Mesendoderm (in vitro differentiated cells): ENCODE data around the gene KYNU.
"Not testable (repeated sequence)": the region's sequence is repeated elsewhere in the genome, so short reads cannot be mapped to it uniquely, and the experiment has no call there.

ENCODE experiments used
- DNase-seq: peaks from one replicate; pipeline ENCODE4 v3.0.0; 2013
- H2AK5ac ChIP-seq: 2 replicates; pipeline ENCODE4 v1.6.1; 2013; ENCODE audit warnings: low read length, inconsistent platforms
- H2BK120ac ChIP-seq: 2 replicates; pipeline ENCODE4 v1.6.1; 2013; ENCODE audit warnings: low read depth, mild to moderate bottlenecking, low read length, moderate library complexity, mixed read lengths
- H2BK15ac ChIP-seq: replicated peaks from 2 replicates; pipeline ENCODE4 v1.6.1; 2013; ENCODE audit warnings: low read depth, mild to moderate bottlenecking, moderate library complexity
- H2BK5ac ChIP-seq: 2 replicates; pipeline ENCODE4 v1.6.1; 2013; ENCODE audit warnings: low read length, inconsistent platforms
- H3K18ac ChIP-seq: 2 replicates; pipeline ENCODE4 v1.6.1; 2013; ENCODE audit warnings: mild to moderate bottlenecking, low read length, mixed read lengths
- H3K23ac ChIP-seq: one replicate; pipeline ENCODE4 v1.6.1; 2013; ENCODE audit warnings: low read length
- H3K27ac ChIP-seq: 2 replicates; pipeline ENCODE4 v1.5.1; 2013; ENCODE audit warnings: low read depth, mild to moderate bottlenecking, inconsistent platforms, low read length, moderate library complexity
- H3K27me3 ChIP-seq: 2 replicates; pipeline ENCODE4 v1.6.1; 2013; ENCODE audit warnings: low read length, control low read depth, mild to moderate bottlenecking, inconsistent platforms; ENCODE audit not compliant: insufficient read depth, poor library complexity
- H3K36me3 ChIP-seq: 2 replicates; pipeline ENCODE4 v1.6.1; 2013; ENCODE audit warnings: low read length, inconsistent platforms; ENCODE audit not compliant: control insufficient read depth, insufficient read depth
- H3K4ac ChIP-seq: one replicate; pipeline ENCODE4 v1.6.1; 2013; ENCODE audit warnings: low read depth, mild to moderate bottlenecking, low read length, moderate library complexity
- H3K4me1 ChIP-seq: 2 replicates; pipeline ENCODE4 v1.6.1; 2013; ENCODE audit warnings: low read depth, low read length, inconsistent platforms; ENCODE audit not compliant: control insufficient read depth
- H3K4me2 ChIP-seq: 2 replicates; pipeline ENCODE4 v1.6.1; 2013; ENCODE audit warnings: low read length
- H3K4me3 ChIP-seq: 2 replicates; pipeline ENCODE4 v1.5.1; 2013; ENCODE audit warnings: mild to moderate bottlenecking, low read length
- H3K56ac ChIP-seq: one replicate; pipeline ENCODE4 v1.6.1; 2013; ENCODE audit warnings: low read length
- H3K79me1 ChIP-seq: 2 replicates; pipeline ENCODE4 v1.6.1; 2013; ENCODE audit warnings: low read length, inconsistent platforms
- H3K79me2 ChIP-seq: 2 replicates; pipeline ENCODE4 v1.6.1; 2013; ENCODE audit warnings: mild to moderate bottlenecking, low read length; ENCODE audit not compliant: control insufficient read depth, insufficient read depth
- H3K9ac ChIP-seq: 2 replicates; pipeline ENCODE4 v1.6.1; 2013; ENCODE audit warnings: low read length, inconsistent platforms
- H4K5ac ChIP-seq: one replicate; pipeline ENCODE4 v1.6.1; 2013; ENCODE audit warnings: low read length
- H4K8ac ChIP-seq: one replicate; pipeline ENCODE4 v1.6.1; 2013; ENCODE audit warnings: low read depth, mild to moderate bottlenecking, control low read depth, low read length, moderate library complexity
- WGBS: extraction: QIAGEN DNeasy Blood & Tissue Kit; methylation state at CpG from one replicate; pipeline ENCODE4 v1.1.7; 2013; ENCODE audit warnings: low lambda C conversion rate, missing lambda C conversion rate; ENCODE audit not compliant: insufficient coverage; ENCODE audit errors: extremely low coverage; 5-methylcytosine and 5-hydroxymethylcytosine counted together

Gene KYNU

GRCh38 chr2:142946941-142947340 lies 69.5 kb downstream of the KYNU start:
- H2AK5ac ChIP-seq, result no peak overlapping the region
- no peak overlapping the region for H4K5ac ChIP-seq
- H2BK5ac ChIP-seq, result no peak overlapping the region
- no peak overlapping the region for H3K4me2 ChIP-seq
- H3K18ac ChIP-seq, result no peak overlapping the region
- WGBS, result no CpG with 5 or more reads among the region's 1 CpG
- H3K9ac ChIP-seq, result no peak overlapping the region
- no peak overlapping the region for H2BK120ac ChIP-seq
- no peak overlapping the region for H2BK15ac ChIP-seq
- no peak overlapping the region for H3K4me3 ChIP-seq
- H3K36me3 ChIP-seq, result no peaks in the 10 kb centered on the region
- H3K23ac ChIP-seq, result no peak overlapping the region
- no peaks in the 10 kb centered on the region for H3K27me3 ChIP-seq
- no peak overlapping the region for H3K4ac ChIP-seq
- H3K27ac ChIP-seq, result no peak overlapping the region
- H3K56ac ChIP-seq, result no peak overlapping the region
- no peaks in the 10 kb centered on the region for H3K4me1 ChIP-seq
- no peak overlapping the region for H4K8ac ChIP-seq
- no peaks in the 10 kb centered on the region for H3K79me2 ChIP-seq
- no peaks in the 10 kb centered on the region for H3K79me1 ChIP-seq
- no peak for DNase-seq

DNA sequence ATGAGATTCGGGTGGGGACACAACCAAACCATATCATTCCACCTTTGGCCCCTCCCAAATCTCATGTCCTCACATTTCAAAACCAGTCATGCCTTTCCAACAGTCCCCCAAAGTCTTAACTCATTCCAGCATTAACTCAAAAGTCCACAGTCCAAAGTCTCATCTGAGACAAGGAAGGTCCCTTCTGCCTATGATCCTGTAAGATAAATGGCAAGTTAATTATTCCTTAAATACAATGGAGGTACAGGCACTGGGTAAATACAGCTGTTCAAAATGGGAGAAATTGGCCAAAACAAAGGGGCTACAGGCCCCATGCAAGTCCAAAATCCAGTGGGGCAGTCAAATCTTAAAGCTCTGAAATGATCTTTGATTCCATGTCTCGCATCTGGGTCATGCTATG lies 71.3 kb downstream of the KYNU start:
- H2BK15ac ChIP-seq, H4K8ac ChIP-seq, H3K27me3 ChIP-seq, H3K56ac ChIP-seq, H2BK120ac ChIP-seq, DNase-seq, H3K79me1 ChIP-seq, H3K9ac ChIP-seq, H3K4me2 ChIP-seq, H3K27ac ChIP-seq, H3K36me3 ChIP-seq, H2AK5ac ChIP-seq, H4K5ac ChIP-seq, H2BK5ac ChIP-seq, H3K23ac ChIP-seq, H3K79me2 ChIP-seq, H3K4me3 ChIP-seq, H3K18ac ChIP-seq, H3K4ac ChIP-seq, H3K4me1 ChIP-seq: not testable (repeated sequence)
- WGBS, result no CpG with 5 or more reads among the region's 2 CpGs

- H3K4me3 ChIP-seq, H3K4me2 ChIP-seq, H2BK120ac ChIP-seq, H2BK15ac ChIP-seq, H3K4me1 ChIP-seq, H3K79me1 ChIP-seq, H4K8ac ChIP-seq, H3K18ac ChIP-seq, H4K5ac ChIP-seq, H3K9ac ChIP-seq, DNase-seq, H3K36me3 ChIP-seq, H2AK5ac ChIP-seq, H3K4ac ChIP-seq, H3K79me2 ChIP-seq, H3K27ac ChIP-seq, H3K27me3 ChIP-seq, H3K56ac ChIP-seq, H2BK5ac ChIP-seq, H3K23ac ChIP-seq: not testable (repeated sequence)
- no CpG with 5 or more reads among the region's 2 CpGs for WGBS
Observed at GRCh38 chr2:142950323-142950722, 72.9 kb downstream of the KYNU start.

DNA sequence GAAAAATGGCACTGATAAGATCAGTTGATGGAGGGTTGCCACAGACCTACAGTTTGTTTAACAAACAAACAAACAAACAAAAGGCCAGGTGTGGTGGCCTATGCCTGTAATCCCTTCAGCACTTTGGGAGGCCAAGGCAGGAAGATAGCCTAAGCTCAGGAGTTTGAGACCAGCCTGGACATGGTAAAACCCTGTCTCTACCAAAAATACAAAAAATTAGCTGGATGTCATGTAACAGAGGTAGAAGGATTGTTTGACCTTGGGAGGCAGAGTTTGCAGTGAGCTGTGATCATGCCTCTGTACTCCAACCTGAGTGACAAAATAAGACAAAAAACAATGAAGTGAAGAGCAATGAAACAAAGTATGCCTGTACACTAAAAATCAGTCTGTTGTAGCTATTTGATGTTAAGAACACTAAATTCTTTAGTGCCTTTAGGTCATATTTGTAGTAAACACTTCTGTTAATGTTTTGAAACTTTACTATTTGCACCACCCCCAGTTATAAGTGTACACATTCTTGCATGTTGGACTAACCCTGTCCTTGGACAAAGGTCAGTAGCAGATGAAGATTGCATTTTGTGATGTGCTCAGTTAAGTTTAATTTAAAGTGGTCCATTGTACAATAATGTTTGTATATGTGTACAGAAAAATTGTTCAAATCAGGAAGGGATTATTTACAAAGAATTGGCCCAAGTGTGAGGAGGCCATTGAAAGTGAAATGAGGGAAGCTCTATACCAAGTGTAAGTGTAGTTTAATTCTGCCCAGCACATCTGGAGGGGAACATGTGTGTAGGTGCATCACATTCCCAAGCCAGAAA lies 73.9 kb downstream of the KYNU start:
- no peak for DNase-seq
- H2BK120ac ChIP-seq, result no peak overlapping the region
- H3K27ac ChIP-seq, result no peak overlapping the region

GRCh38 chr2:142952018-142952417 lies 74.6 kb downstream of the KYNU start:
- no CpG with 5 or more reads among the region's 3 CpGs for WGBS
- Histone ChIP-seq H2BK5ac (no peak overlapping the region), H3K36me3 (no peaks in the 10 kb centered on the region), H2BK15ac (no peak overlapping the region), H3K4me3 (no peak overlapping the region), H3K56ac (no peak overlapping the region), H3K27me3 (no peaks in the 10 kb centered on the region), H2BK120ac (no peak overlapping the region), H3K79me2 (no peaks in the 10 kb centered on the region), H4K8ac (no peak overlapping the region), H3K79me1 (no peaks in the 10 kb centered on the region), H4K5ac (no peak overlapping the region), H3K23ac (no peak overlapping the region), H3K4me2 (no peak overlapping the region), H3K4ac (no peak overlapping the region), H3K27ac (no peak overlapping the region), H2AK5ac (no peak overlapping the region), H3K4me1 (no peaks in the 10 kb centered on the region), H3K18ac (no peak overlapping the region), H3K9ac (no peak overlapping the region)
- DNase-seq, result no peak

More for the DNA sequence above, 73.9 kb downstream of the KYNU start:
- no peak overlapping the region for H3K9ac ChIP-seq
- no peak overlapping the region for H3K4ac ChIP-seq
- no peaks in the 10 kb centered on the region for H3K36me3 ChIP-seq
- H3K56ac ChIP-seq, result no peak overlapping the region
- H3K79me2 ChIP-seq, result no peaks in the 10 kb centered on the region
- H3K4me3 ChIP-seq, result no peak overlapping the region
- no peak overlapping the region for H2BK15ac ChIP-seq
- no peak overlapping the region for H4K8ac ChIP-seq
- H3K79me1 ChIP-seq, result no peaks in the 10 kb centered on the region
- H3K18ac ChIP-seq, result no peak overlapping the region
- H2BK5ac ChIP-seq, result no peak overlapping the region
- H3K4me1 ChIP-seq, result no peaks in the 10 kb centered on the region
- no peak overlapping the region for H4K5ac ChIP-seq
- no peak overlapping the region for H3K4me2 ChIP-seq
- H2AK5ac ChIP-seq, result no peak overlapping the region
- no peaks in the 10 kb centered on the region for H3K27me3 ChIP-seq
- H3K23ac ChIP-seq, result no peak overlapping the region
